ENCODE results near the gene GPSM1.

GPSM1 gene, protein sequence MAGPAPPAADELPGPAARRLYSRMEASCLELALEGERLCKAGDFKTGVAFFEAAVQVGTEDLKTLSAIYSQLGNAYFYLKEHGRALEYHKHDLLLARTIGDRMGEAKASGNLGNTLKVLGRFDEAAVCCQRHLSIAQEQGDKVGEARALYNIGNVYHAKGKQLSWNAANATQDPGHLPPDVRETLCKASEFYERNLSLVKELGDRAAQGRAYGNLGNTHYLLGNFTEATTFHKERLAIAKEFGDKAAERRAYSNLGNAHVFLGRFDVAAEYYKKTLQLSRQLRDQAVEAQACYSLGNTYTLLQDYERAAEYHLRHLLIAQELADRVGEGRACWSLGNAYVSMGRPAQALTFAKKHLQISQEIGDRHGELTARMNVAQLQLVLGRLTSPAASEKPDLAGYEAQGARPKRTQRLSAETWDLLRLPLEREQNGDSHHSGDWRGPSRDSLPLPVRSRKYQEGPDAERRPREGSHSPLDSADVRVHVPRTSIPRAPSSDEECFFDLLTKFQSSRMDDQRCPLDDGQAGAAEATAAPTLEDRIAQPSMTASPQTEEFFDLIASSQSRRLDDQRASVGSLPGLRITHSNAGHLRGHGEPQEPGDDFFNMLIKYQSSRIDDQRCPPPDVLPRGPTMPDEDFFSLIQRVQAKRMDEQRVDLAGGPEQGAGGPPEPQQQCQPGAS

GRCh38 chr9:136327304-136327974, at the start of gene GPSM1:
Gene GPSM1, plus strand, starts transcription at chr9:136327539. Its CDS starts 157 bp downstream, at chr9:136327696.
- DNase-seq (ENCODE audit: extremely low read depth, low read depth) = no peak

DNA sequence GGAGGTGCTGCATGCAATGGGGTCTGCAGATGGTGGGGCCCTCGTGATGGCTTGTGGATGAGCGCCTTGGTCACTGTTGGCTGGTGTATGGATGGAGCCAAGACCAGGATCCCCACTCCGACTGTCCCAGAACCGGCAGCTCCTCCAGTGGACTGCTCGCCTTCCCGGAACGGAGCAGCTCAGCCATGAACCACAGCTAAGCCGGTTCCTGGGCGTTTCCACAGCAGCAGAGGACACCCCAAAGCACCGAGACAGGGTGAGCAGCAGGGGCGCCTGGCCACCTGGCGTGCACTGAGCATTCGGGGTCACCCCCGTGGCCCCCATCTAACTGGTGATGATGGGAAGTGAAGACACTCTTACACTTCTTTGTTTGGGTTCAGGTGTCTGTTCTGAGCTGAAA, 49.6 kb upstream of the GPSM1 start:
- no peak for TF ChIP-seq CTCF (IDR thresholded peaks at IDR 0.05; ENCODE audit: low read depth, low read length)
- DNase-seq (ENCODE audit: extremely low read depth, low read depth) = no peak

More at GRCh38 chr9:136327304-136327974, at the start of gene GPSM1:
- TF ChIP-seq CTCF (IDR thresholded peaks at IDR 0.05; ENCODE audit: low read depth, low read length) = no peak

DNA sequence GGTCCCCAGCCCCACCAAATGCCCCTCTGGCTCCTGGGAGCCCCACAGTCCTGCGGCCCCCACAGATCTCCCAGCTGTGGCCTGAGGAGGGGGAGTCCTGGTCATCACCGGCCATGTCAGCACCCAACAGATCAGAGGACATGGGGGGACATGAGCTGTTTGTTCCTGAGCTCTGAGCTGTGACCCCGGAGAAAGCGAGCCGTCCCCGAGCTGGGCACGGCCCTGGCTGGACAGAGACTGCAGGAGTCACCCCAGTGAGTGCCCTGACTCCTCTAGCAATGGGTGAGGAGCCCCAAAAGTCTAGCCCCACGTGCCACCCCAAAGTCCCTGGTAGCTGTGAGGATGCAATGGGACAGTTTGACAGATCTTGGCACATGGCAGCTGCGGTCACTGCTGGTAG, 49.1 kb upstream of the GPSM1 start:
- no peak for TF ChIP-seq CTCF (IDR thresholded peaks at IDR 0.05; ENCODE audit: low read depth, low read length)
- no peak for DNase-seq (ENCODE audit: extremely low read depth, low read depth)

DNA sequence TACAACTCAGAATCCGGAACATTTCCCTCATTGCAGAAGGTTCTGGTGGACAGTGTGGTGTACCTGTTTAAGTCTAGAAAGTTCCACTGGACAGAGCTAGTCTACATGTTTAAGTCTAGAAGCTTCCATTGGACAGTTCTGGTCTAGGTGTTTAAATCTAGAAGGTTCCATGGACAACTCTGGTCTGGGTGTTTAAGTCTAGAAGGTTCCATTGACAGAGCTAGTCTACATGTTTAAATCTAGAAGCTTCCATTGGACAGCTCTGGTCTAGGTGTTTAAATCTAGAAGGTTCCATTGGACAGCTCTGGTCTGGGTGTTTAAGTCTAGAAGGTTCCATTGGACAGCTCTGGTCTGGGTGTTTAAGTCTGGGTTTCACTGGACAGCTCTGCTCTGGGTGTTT, 48.4 kb upstream of the GPSM1 start:
- TF ChIP-seq CTCF (IDR thresholded peaks at IDR 0.05; ENCODE audit: low read depth, low read length) = no peak
- DNase-seq (ENCODE audit: extremely low read depth, low read depth) = no peak

DNA sequence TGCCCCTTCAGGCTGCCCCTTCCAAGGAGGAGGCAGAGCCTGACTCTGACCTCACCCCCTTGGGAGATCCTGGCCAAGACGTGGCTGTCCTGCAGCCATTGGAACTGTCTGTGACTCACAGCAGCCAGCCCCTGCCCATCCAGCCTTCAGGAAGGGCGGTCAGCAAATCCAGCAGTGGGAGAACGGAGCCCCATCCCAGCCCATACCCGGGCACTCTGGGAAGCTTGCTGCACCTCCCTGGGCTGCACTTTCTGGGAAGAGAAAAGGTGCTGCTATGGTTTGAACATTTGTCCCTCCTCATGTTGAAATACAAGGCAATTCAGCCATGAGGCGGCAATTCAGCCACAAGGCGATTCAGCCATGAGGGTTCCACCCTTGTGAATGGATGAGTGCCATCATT, 47.9 kb upstream of the GPSM1 start:
- no peak for TF ChIP-seq CTCF (IDR thresholded peaks at IDR 0.05; ENCODE audit: low read depth, low read length)
- DNase-seq (ENCODE audit: extremely low read depth, low read depth) = no peak

DNA sequence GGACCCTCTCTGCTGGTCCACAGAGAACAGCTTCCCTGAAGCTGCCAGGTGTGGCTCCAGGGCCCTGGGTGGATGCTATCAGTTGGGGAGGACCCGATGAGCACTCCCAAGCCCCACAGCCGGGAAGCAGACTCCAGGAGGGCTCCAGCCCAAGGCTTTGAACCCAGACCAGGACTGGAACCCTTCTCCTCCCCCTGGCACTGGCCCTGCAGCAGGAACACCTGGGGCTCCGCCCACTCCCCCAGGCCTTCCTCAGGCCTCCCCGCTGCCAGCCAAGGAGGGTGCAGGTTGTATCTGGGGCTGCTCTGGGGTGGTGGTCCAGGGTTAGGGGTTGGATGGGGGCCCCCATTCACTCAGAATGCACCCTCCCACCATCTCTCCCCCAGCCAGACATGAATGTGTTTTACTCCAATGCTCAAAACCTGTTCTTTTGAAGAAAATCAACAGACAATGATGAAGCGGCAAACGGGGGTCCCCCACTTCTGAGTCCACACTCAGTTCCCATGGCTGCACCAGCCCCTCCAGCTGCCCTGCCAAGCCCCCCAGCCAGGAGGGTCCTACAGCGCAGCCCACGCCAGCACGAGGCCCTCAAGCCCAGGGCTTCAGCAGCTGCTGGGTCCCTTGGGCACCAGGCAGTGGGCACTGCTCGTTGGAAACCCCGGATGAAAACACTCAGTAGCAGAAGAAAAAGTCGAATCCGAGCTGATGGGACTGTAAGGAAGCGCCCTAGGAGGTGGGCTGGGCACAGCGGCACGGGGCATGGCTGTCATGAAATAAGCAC, 46.6 kb upstream of the GPSM1 start:
- TF ChIP-seq CTCF (IDR thresholded peaks at IDR 0.05; ENCODE audit: low read depth, low read length) = no peak
- DNase-seq (ENCODE audit: extremely low read depth, low read depth) = no peak
